PC-9 (cell line): ENCODE data around the gene NT5C2. TPM values are rescaled to one million over a fixed set of nuclear protein-coding genes. Genes with fewer than 3 reads are reported as not detected.

Experiments
- BruUV-seq: library from RNA; stranded (reverse); fragments of 400-500 nt; replicated peaks from 2 replicates; lab custom pipeline; 2021; lab: Mats Ljungman, UMichigan
- CTCF ChIA-PET: fragments of 300-600 bp; sonication (Branson Sonifier 250); formaldehyde crosslinking; loops from one replicate; lab custom pipeline; 2022; ENCODE audit warnings: antibody characterized with exemption; lab: Charles Lee
- POLR2A ChIA-PET: fragments of 300-600 bp; sonication (Branson Sonifier 250); formaldehyde crosslinking; loops from one replicate; lab custom pipeline; 2022; ENCODE audit warnings: antibody characterized with exemption; ENCODE audit not compliant: unreplicated experiment; lab: Charles Lee
- DNase-seq, 2 experiments: peaks; one replicate each; pipeline versions ENCODE4 v3.0.0 to v3.0.0-alpha.2; 2015 to 2022; ENCODE audit warnings: mixed read lengths in 1 of 2
- H2AFZ ChIP-seq: fragments of 200-600 bp; sonication (generic); 2 replicates; pipeline ENCODE4 v1.8.1; 2017; ENCODE audit warnings: antibody characterized with exemption
- H3F3A ChIP-seq: fragments of 200-600 bp; sonication (generic); 2 replicates; pipeline ENCODE4 v1.8.1; 2017; ENCODE audit warnings: antibody characterized with exemption, mild to moderate bottlenecking, low read depth; ENCODE audit not compliant: insufficient read depth
- H3K27ac ChIP-seq: fragments of 200-600 bp; sonication (generic); 2 replicates; pipeline ENCODE4 v1.6.1; 2016; ENCODE audit warnings: mixed run types
- H3K27me3 ChIP-seq: fragments of 200-600 bp; sonication (generic); 2 replicates; pipeline ENCODE4 v1.6.1; 2016; ENCODE audit warnings: low read depth, mixed run types; ENCODE audit not compliant: insufficient read depth
- H3K36me3 ChIP-seq: fragments of 200-600 bp; sonication (generic); 2 replicates; pipeline ENCODE4 v1.6.1; 2016; ENCODE audit warnings: low read depth, mixed run types
- H3K4me1 ChIP-seq: fragments of 200-600 bp; sonication (generic); replicated peaks from 2 replicates; pipeline ENCODE4 v1.6.1; 2016; ENCODE audit warnings: mixed run types; ENCODE audit not compliant: insufficient read depth
- H3K4me2 ChIP-seq: fragments of 200-600 bp; sonication (generic); 2 replicates; pipeline ENCODE4 v1.6.1; 2017; ENCODE audit warnings: mixed run types
- H3K4me3 ChIP-seq: fragments of 200-600 bp; sonication (generic); 2 replicates; pipeline ENCODE4 v1.6.1; 2016; ENCODE audit warnings: mixed run types
- H3K79me2 ChIP-seq: fragments of 200-600 bp; sonication (generic); 2 replicates; pipeline ENCODE4 v1.6.1; 2017; ENCODE audit warnings: low read depth, mixed run types
- H3K9me2 ChIP-seq: fragments of 200-600 bp; sonication (generic); 2 replicates; pipeline ENCODE4 v1.8.1; 2017; ENCODE audit warnings: mild to moderate bottlenecking; ENCODE audit not compliant: insufficient read depth
- H3K9me3 ChIP-seq: fragments of 200-600 bp; sonication (generic); 2 replicates; pipeline ENCODE4 v1.8.1; 2016; ENCODE audit warnings: low read depth; ENCODE audit not compliant: insufficient read depth
- H4K20me1 ChIP-seq: fragments of 200-600 bp; sonication (generic); 2 replicates; pipeline ENCODE4 v1.8.1; 2017; ENCODE audit not compliant: insufficient read depth
- CTCF ChIP-seq: fragments of 200-600 bp; sonication (generic); conservative IDR thresholded peaks from 2 replicates; pipeline ENCODE4 v1.6.1; 2017; ENCODE audit warnings: mixed run types, antibody characterized with exemption, mild to moderate bottlenecking, moderate library complexity
- EZH2 ChIP-seq: fragments of 200-600 bp; sonication (generic); IDR thresholded peaks from 2 replicates; pipeline ENCODE4 v1.8.0; 2017; ENCODE audit warnings: antibody characterized with exemption, low read depth
- intact Hi-C: fragments of 100-400 bp; cut with micrococcal nuclease; formaldehyde crosslinking; loops from one replicate; pipeline ENCODE4 v1.10.0; 2022; ENCODE audit not compliant: unreplicated experiment
- total RNA-seq: library from RNA; stranded (reverse); gene quantifications from 2 replicates; pipeline ENCODE4 v1.2.3, GENCODE V29; 2021

NT5C2 gene
- total RNA-seq, 1 experiment from 2014 or later: 67.9 TPM

GRCh38 chr10:103086261-103086660 is 106.8 kb downstream of the NT5C2 start:
- no peaks in the 10 kb centered on the region for H4K20me1 ChIP-seq
- TF ChIP-seq CTCF (no peak), EZH2 (no peak)
- no peaks in the 10 kb centered on the region for H3K4me1 ChIP-seq
- no peak overlapping the region for H3K27ac ChIP-seq
- no peak overlapping the region for H3K4me2 ChIP-seq
- peaks cover 18% of the 10 kb centered on the region; the same call in 1 of the 2 replicates for H3F3A ChIP-seq
- no peaks in the 10 kb centered on the region for H3K79me2 ChIP-seq
- no peaks in the 10 kb centered on the region for H3K9me2 ChIP-seq
- H3K27me3 ChIP-seq: no peaks in the 10 kb centered on the region
- no peak overlapping the region for H3K4me3 ChIP-seq
- H3K9me3 ChIP-seq: no peaks in the 10 kb centered on the region
- ChIA-PET CTCF (no interaction called here), POLR2A (interaction anchor here (0.6 kb wide), 1 partner anchor 422 kb away, joined by 3 read pairs; no protein-coding TSS in a partner anchor)
- H2AFZ ChIP-seq: no peak overlapping the region
- no TSS peak for BruUV-seq
- no peak for DNase-seq
- intact Hi-C loops: no loop called here
- H3K36me3 ChIP-seq: peaks cover 24% of the 10 kb centered on the region

- H3K4me2 ChIP-seq: no peak overlapping the region
- no peak overlapping the region for H3K4me3 ChIP-seq
- no peak overlapping the region for H3K27ac ChIP-seq
- no peak for DNase-seq
- no peaks in the 10 kb centered on the region for H3K79me2 ChIP-seq
- ChIA-PET POLR2A (no interaction called here), CTCF (no interaction called here)
- H4K20me1 ChIP-seq: no peaks in the 10 kb centered on the region
- H3K27me3 ChIP-seq: no peaks in the 10 kb centered on the region
- H2AFZ ChIP-seq: no peak overlapping the region
- H3F3A ChIP-seq: peaks cover 22% of the 10 kb centered on the region
- H3K4me1 ChIP-seq: no peaks in the 10 kb centered on the region
- no peaks in the 10 kb centered on the region for H3K9me2 ChIP-seq
- intact Hi-C loops: no loop called here
- no peaks in the 10 kb centered on the region for H3K9me3 ChIP-seq
- H3K36me3 ChIP-seq: peaks cover 14% of the 10 kb centered on the region; the same call in 1 of the 2 replicates
- no TSS peak for BruUV-seq
- no peak for TF ChIP-seq CTCF
- no peak for TF ChIP-seq EZH2
Measured at GRCh38 chr10:103083977-103084320, 109.1 kb downstream of the NT5C2 start.

GRCh38 chr10:103083266-103083976 is 109.7 kb downstream of the NT5C2 start:
- Histone ChIP-seq H4K20me1 (no peaks in the 10 kb centered on the region), H3K4me2 (no peak overlapping the region), H3K9me2 (no peaks in the 10 kb centered on the region), H3K4me3 (no peak overlapping the region), H3K79me2 (no peaks in the 10 kb centered on the region), H3K9me3 (no peaks in the 10 kb centered on the region), H2AFZ (no peak overlapping the region), H3K36me3 (peaks cover 14% of the 10 kb centered on the region; the same call in 1 of the 2 replicates), H3K4me1 (no peaks in the 10 kb centered on the region), H3K27ac (no peak overlapping the region), H3K27me3 (no peaks in the 10 kb centered on the region), H3F3A (peaks cover 22% of the 10 kb centered on the region)
- CTCF ChIA-PET: no interaction called here
- TF ChIP-seq CTCF: no peak
- TF ChIP-seq EZH2: no peak
- POLR2A ChIA-PET: no interaction called here
- DNase-seq: no peak
- no TSS peak for BruUV-seq
- intact Hi-C loops: no loop called here
